Retinal pigment epithelial cell (primary cell): Measurements from ENCODE around the gene GMEB2.

Experiments used
- DNase-seq: peaks from one replicate; pipeline ENCODE4 v3.0.0-alpha.2; 2010; ENCODE audit warnings: low read depth
- H3K4me3 ChIP-seq: 2 replicates; pipeline ENCODE4 v1.5.1; 2011; ENCODE audit warnings: mild to moderate bottlenecking, low read length, control low read depth, moderate library complexity
- TF ChIP-seq, protein P1 (sequence below): conservative IDR thresholded peaks from 2 replicates; pipeline ENCODE4 v1.5.1; 2011; ENCODE audit warnings: low read depth, low read length, control low read depth, inconsistent platforms

The GMEB2 gene

DNA sequence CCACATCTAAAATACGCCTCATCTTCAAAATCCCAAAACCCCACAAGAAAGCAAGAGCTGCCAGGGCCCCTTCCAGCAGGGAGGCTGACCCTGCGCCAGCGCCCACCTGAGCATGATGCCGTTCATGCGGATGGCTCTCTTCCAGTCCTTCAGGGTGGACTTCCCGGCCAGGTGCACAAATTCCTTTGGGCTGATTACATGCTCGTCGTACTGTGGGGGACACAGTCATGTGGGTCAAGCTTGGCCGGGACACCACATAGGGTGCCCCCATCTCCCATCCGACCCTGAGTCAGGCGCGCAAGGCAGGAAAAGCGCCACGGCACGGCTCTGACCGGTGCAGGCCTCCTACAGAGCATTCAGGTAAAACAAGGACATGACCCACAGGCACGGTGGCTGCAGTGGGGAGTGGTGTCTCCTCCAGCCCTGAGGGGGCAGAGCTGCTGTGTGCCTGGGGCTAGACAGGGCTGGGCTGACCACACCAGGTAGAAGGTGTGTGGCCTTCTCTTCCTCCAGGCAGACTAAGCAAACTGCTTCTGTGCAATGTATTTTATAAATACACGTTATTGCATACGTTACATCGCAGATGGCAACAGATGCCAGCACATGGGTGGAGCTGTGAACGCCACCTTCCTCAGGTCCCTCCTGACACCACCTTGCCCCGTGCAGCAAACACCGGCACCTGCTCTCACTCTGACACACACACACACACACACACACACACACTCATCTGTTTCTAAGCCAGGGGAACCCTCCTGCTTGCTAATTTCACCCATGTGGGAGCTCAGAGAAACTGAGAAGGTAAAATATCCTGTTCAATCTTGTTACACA, 29.0 kb downstream of the GMEB2 start:
- no peak for DNase-seq
- TF ChIP-seq, protein P1, sequence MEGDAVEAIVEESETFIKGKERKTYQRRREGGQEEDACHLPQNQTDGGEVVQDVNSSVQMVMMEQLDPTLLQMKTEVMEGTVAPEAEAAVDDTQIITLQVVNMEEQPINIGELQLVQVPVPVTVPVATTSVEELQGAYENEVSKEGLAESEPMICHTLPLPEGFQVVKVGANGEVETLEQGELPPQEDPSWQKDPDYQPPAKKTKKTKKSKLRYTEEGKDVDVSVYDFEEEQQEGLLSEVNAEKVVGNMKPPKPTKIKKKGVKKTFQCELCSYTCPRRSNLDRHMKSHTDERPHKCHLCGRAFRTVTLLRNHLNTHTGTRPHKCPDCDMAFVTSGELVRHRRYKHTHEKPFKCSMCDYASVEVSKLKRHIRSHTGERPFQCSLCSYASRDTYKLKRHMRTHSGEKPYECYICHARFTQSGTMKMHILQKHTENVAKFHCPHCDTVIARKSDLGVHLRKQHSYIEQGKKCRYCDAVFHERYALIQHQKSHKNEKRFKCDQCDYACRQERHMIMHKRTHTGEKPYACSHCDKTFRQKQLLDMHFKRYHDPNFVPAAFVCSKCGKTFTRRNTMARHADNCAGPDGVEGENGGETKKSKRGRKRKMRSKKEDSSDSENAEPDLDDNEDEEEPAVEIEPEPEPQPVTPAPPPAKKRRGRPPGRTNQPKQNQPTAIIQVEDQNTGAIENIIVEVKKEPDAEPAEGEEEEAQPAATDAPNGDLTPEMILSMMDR, result no peak
- H3K4me3 ChIP-seq, result no peak overlapping the region

DNA sequence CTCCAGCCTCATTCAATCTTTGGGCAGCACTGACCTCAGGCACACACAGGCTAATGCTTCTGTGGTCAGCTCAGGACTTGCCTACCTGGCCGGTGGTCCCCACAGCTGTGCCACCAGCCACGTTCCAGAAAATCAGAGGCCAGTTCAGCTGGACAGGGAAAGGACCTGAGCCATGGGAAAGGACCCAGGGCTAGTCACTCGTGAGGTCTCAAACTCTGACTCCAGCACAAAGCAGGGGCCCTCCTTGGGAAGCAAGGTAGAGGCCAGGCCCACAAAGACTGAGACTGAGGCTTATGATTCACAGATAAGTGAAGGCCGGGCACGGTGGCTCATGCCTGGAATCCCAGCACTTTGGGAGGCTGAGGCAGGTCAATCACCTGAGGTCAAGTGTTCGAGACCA, 30.5 kb downstream of the GMEB2 start:
- DNase-seq, result no peak
- H3K4me3 ChIP-seq, result no peak overlapping the region
- TF ChIP-seq, protein P1, result no peak

DNA sequence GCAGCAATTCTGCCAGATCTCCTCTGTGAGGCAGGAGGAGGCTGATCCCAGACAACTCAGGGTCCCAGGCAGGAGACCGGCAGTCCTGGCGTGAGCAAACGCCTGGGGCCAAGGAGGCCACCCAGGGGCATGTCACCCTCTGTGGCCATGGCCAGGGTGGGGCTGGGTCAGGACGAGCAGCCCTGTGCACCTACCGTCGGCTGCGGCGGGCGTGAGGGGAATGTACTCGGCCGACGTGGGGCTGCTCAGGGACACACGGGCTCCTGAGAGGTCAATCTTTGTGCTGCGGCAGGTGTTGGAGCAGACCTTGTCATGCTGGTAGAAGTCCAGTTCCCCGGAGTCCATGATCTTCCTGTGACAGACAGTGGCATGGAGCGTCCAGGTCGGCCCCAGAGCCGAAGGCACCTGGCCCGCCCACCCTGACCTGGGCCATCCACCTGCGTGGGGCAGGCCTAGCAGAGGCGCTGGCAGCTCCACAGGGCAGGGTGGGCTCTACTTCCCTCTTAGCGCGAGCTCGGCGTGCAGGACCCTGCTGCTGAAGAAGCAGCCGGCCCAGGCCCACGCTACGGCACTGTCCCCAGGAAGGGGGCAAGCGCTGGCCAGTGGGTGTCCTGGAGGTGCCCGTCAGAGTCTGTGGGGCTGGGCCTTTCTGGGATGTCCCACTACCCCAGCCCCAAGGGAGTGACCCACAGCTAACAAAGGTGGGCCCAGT, 31.3 kb downstream of the GMEB2 start:
- TF ChIP-seq, protein P1, result no peak
- H3K4me3 ChIP-seq, result no peak overlapping the region
- no peak for DNase-seq

DNA sequence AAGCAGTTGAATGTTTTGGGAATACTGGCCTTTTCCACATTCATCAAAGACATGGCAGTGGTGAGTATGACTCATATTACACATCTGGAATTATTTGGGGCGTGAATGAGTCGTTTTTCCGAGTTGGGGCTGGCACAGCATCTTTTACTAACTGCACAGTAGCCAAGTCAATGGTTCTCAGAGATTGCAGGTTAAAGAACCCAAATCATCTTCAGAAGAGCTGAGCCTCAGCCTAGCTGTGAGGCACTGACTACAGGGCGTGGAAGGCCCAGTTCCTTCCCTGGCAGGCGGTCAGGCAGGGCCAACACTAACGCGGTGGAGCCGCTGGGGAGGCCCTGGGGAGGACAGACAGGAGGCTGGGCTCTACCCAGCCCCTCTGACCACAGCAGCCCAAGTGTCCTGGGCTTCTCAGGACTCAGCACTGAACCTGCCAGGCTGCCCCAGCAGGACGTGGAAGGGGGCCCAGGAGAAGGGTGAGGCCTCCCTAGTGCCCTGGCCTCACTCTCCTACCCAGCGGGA, 32.8 kb downstream of the GMEB2 start:
- H3K4me3 ChIP-seq, result no peak overlapping the region
- TF ChIP-seq, protein P1, result no peak
- no peak for DNase-seq

DNA sequence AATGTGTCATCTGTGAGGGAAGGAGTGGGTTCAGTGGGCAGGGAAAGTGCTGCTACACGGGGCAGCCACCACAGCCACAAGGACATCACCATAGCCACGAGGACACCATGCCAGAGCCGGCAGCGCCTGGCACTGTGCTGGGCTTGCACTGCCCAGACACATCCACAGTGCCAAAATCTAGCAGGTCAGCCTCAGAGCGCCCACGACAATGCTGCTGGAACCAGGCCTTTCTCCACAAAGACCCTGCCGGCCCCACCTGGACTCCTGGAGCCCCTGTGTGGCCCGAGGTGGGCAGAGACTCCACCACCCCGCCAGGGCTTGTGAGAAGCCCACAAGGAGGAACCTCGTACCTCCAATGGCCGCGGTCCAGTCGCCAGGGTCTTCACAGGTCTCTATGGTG, 34.2 kb downstream of the GMEB2 start:
- no peak overlapping the region for H3K4me3 ChIP-seq
- TF ChIP-seq, protein P1, result no peak
- DNase-seq, result no peak

DNA sequence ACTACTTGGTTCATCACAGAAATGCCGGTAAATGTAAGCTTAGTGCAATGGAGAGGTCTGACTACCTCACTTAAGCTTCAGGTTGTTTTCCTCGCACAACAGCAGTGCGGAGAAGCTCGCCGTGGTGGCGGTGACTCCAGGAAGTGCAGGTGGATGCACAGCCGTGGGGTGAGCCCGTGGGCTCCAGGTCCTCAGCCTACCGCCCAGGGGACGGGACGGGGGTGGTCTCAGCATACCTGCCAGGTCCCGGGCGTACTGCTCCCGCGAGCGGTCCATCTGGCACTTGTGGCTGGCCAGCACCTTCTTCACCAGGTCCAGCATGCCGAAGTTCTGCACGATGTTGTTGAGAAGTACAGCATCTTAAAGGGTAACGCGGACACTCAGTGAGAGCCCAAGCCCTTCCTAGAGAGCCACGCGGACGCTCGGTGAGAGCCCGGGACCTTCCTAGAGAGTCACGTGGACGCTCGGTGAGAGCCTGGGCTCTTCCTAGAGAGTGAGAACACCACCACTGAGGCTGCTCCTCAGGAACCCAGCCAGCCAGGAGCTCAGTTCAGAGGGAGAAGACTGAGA, 35.0 kb downstream of the GMEB2 start:
- TF ChIP-seq, protein P1, result no peak
- H3K4me3 ChIP-seq, result no peak overlapping the region
- no peak for DNase-seq

DNA sequence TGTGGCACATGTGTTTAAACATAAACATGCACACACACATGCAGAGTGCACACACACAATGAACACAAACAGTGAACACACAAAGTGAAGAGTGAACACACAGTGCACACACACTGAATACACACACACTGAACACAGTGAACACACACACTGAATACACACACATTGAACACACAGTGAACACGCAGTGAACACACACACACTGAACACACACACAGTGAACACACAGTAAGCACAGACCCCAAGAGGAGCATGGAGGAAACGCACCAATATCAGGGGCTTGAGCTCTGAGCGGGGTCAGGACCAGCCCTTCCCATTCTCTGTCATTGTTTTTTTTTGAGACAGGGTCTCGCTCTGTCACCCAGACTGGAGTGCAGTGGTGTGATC, 35.8 kb downstream of the GMEB2 start:
- TF ChIP-seq, protein P1, result no peak
- H3K4me3 ChIP-seq, result no peak overlapping the region
- DNase-seq, result no peak
